Activated CD4-positive, CD25-positive, alpha-beta regulatory T cell treated with anti-CD3 and anti-CD28 coated beads, Interleukin-2, amount 50 U/mL, for 72 hours (primary cell): ENCODE data around the gene CCNG2.

ENCODE experiments used
- DNase-seq: peaks from one replicate; pipeline ENCODE4 v3.0.0; 2021

Gene CCNG2

GRCh38 chr4:77209936-77210335 is 52.9 kb downstream of the CCNG2 start:
- DNase-seq, result no peak

- DNase-seq, result no peak
Observed at GRCh38 chr4:77215107-77215506, 58.1 kb downstream of the CCNG2 start.

- no peak for DNase-seq
Observed at GRCh38 chr4:77217526-77217925, 60.5 kb downstream of the CCNG2 start.

GRCh38 chr4:77219266-77219665 is 62.3 kb downstream of the CCNG2 start:
- no peak for DNase-seq
